Neutrophil (primary cell): Measurements from ENCODE around the gene LFNG.

Experiments used
- H3K27ac ChIP-seq: fragments of 200-600 bp; sonication (generic); 2 replicates; pipeline ENCODE4 v1.5.1; 2016; ENCODE audit warnings: mild to moderate bottlenecking, moderate library complexity
- H3K27me3 ChIP-seq: fragments of 200-600 bp; sonication (generic); 2 replicates; pipeline ENCODE4 v1.6.0; 2016; ENCODE audit warnings: mild to moderate bottlenecking
- H3K36me3 ChIP-seq: fragments of 200-600 bp; sonication (generic); 2 replicates; pipeline ENCODE4 v1.5.1; 2017
- H3K4me1 ChIP-seq, 2 experiments: fragments of 200-600 bp in 1 of 2; sonication (generic) in 1 of 2; 1 replicate in 1 of 2; 2 replicates in 1 of 2; pipeline versions ENCODE4 v1.5.1 to v1.6.1; 2013 to 2016; ENCODE audit warnings: low read depth in 1 of 2, low read length in 1 of 2, mild to moderate bottlenecking in 1 of 2, moderate library complexity in 1 of 2; ENCODE audit not compliant: control insufficient read depth in 1 of 2, insufficient read depth in 1 of 2
- H3K4me3 ChIP-seq, 2 experiments: fragments of 200-600 bp in 1 of 2; sonication (generic) in 1 of 2; 1 replicate in 1 of 2; 2 replicates in 1 of 2; pipeline ENCODE4 v1.5.1; 2013 to 2016; ENCODE audit warnings: low read depth in 1 of 2, low read length in 1 of 2, mild to moderate bottlenecking in 1 of 2, moderate library complexity in 1 of 2
- H3K9me3 ChIP-seq: fragments of 200-600 bp; sonication (generic); 2 replicates; pipeline ENCODE4 v1.5.1; 2016
- CTCF ChIP-seq: fragments of 200-600 bp; sonication (generic); IDR thresholded peaks from 2 replicates; pipeline ENCODE4 v1.5.1; 2016; ENCODE audit warnings: antibody characterized with exemption

LFNG gene

GRCh38 chr7:2497500-2498336 is 21.9 kb upstream of the LFNG start:
- no peak overlapping the region for H3K4me3 ChIP-seq
- H3K27me3 ChIP-seq = peaks cover 56% of the 10 kb centered on the region
- no peaks in the 10 kb centered on the region for H3K36me3 ChIP-seq
- no peak overlapping the region for H3K27ac ChIP-seq
- H3K4me1 ChIP-seq = no peaks in the 10 kb centered on the region
- TF ChIP-seq CTCF = no peak
- H3K9me3 ChIP-seq = no peaks in the 10 kb centered on the region

GRCh38 chr7:2498708-2499107 is 20.9 kb upstream of the LFNG start:
- TF ChIP-seq CTCF = no peak
- H3K27me3 ChIP-seq = peaks cover 47% of the 10 kb centered on the region
- H3K4me1 ChIP-seq = no peaks in the 10 kb centered on the region
- no peak overlapping the region for H3K27ac ChIP-seq
- H3K9me3 ChIP-seq = no peaks in the 10 kb centered on the region
- no peaks in the 10 kb centered on the region for H3K36me3 ChIP-seq
- H3K4me3 ChIP-seq = no peak overlapping the region

- Histone ChIP-seq H3K4me3 (no peak overlapping the region), H3K27ac (no peak overlapping the region), H3K4me1 (no peaks in the 10 kb centered on the region), H3K36me3 (no peaks in the 10 kb centered on the region), H3K9me3 (no peaks in the 10 kb centered on the region), H3K27me3 (peaks cover 43% of the 10 kb centered on the region)
- no peak for TF ChIP-seq CTCF
Measured at GRCh38 chr7:2499181-2499580, 20.4 kb upstream of the LFNG start.

- no peaks in the 10 kb centered on the region for H3K4me1 ChIP-seq
- no peaks in the 10 kb centered on the region for H3K36me3 ChIP-seq
- no peak overlapping the region for H3K27ac ChIP-seq
- TF ChIP-seq CTCF = no peak
- no peak overlapping the region for H3K4me3 ChIP-seq
- peaks cover 36% of the 10 kb centered on the region for H3K27me3 ChIP-seq
- no peaks in the 10 kb centered on the region for H3K9me3 ChIP-seq
Measured at GRCh38 chr7:2499719-2500430, 19.7 kb upstream of the LFNG start.

- H3K9me3 ChIP-seq = no peaks in the 10 kb centered on the region
- H3K4me3 ChIP-seq = no peak overlapping the region
- no peak for TF ChIP-seq CTCF
- no peak overlapping the region for H3K27ac ChIP-seq
- H3K27me3 ChIP-seq = peaks cover 32% of the 10 kb centered on the region
- no peaks in the 10 kb centered on the region for H3K4me1 ChIP-seq
- no peaks in the 10 kb centered on the region for H3K36me3 ChIP-seq
Measured at GRCh38 chr7:2500701-2501100, 18.9 kb upstream of the LFNG start.
